Activated CD8-positive, alpha-beta memory T cell treated with anti-CD3 and anti-CD28 coated beads for 4 hours (primary cell): ENCODE data around the gene AMIGO1.
"Not testable (repeated sequence)": the region's sequence is repeated elsewhere in the genome, so short reads cannot be mapped to it uniquely, and the experiment has no call there.

Source experiments
- DNase-seq, 2 donors: peaks; one replicate each; pipeline ENCODE4 v3.0.0-alpha.2; 2020; ENCODE audit warnings: low read depth in 2 of 2

AMIGO1 gene

DNA sequence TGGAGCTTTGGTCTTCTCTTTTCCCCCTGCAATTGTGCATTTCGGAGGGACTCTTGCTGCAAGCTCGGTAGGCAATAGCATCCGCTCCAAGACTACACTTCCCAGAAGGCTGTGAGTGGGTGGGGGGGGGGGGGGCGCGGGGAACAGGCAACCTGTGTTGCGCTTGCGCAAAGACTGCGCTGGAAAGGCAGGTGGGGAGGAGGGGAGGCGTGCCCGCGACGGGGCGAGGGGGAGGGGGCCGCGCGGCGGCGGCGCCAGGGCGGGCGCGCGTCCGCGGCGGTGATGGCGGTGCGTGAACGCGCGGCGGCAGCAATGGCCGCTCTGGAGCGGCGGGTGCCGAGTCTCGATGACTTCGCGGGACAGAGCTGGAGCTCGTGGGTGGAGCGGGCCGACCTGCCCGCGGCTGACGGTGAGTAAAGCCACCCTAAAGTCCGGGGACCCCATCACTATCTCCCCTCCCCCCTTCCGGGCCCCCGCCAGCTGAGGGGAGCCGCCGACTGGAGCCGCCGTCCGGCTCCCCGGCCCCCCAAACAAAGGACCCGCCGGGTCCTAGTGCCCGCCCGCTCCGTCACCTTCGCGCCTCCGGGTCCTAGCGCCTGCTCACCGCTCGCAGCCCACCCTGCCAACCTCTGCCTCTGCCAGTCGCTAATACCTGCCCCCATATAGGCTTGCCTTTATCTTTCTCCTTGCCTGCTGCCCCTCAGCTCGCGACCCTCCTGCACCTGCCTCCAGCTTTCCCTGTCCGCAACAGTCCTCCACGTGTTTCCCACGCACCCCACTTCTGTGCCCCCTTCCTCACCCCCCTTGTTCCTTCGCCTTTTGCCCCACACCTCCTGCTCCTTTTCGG lies 25.6 kb downstream of the AMIGO1 start, which contains the start of gene ATXN7L2:
ATXN7L2 (plus strand) TSS at position 234 of the 847 bp plus-strand sequence; CDS start at position 283, 49 bp downstream.
- peak; percentile 82 to 85 for DNase-seq

DNA sequence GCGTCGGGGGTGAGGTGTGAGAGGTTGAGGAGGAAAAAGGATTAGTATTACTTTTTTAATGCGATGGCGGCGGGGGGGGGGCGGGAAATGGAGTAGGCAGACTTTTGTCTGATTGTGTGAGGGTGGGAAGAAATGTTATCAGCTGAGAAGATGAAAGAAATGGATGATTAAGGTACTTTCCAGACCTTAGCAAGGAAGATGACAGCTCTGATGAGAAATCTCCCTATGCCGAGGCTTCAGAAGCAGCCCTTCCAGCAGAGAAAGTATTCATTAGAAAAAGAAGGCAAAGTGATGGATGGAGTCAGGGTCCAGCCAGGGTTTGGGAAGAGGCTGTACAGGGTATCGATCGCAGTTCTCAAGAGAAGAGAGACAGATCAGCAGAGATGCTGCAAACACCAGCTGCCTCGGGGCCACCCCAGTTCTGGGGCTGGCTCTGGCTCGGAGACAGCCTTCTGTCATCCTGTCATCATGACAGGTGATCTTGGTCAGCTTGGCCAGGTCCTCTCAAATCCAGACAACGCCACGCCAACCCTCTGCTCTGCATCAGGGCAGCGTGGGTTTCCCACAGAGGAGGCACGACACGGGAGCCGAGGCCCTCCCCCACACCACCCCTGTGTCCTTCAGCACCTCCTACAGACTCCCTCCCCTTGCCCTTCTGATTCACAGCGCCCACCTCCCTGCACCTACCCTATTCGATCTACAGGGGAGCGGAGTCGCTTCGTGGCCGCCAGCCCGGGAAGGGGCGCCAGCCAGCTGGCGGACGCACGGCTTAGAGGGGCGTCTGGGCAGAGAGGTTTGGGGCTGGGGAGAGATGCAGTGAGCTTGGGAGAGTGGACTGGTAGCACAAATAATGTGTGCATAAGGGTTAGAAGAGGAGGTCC lies 26.5 kb downstream of the AMIGO1 start:
- DNase-seq, result no peak

DNA sequence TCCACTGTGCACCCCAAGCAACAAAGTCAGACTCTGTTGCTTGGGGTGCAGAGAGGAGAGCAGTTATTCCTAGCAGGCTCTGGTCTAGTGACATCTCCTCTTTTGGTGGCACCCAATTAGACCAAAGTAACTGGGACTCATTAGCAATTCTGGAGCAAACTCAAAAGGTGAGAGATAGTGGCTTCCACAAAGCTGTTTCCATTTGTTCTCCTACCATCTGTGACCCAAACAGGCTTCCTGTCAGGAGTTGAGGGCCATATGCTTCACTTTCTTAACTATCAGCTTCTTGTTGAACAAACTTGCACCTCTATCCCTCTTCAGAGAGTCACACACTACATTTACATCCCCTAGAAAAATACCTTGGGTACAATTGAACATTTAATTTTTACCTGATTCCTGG lies 27.3 kb downstream of the AMIGO1 start:
- no peak for DNase-seq

DNA sequence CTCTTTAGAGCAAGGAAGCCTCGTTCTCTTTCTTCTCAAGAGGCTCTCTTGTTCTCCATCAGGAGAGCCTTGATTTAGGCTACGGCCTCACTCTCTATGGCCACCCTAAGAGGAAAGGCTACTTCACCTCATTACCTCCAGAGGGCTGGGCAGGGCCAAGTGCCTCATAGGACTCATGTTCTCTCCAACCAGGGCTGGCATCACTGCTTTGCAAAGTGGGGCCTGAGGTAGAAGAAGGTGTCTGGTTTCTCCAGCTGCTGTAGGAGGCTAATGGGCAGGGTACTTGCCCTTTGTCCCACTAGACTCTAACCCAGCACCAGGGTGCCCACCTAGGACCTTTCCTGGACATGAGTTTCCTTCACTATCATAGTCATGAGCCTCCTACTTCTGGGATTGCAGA lies 27.9 kb downstream of the AMIGO1 start:
- no peak for DNase-seq

DNA sequence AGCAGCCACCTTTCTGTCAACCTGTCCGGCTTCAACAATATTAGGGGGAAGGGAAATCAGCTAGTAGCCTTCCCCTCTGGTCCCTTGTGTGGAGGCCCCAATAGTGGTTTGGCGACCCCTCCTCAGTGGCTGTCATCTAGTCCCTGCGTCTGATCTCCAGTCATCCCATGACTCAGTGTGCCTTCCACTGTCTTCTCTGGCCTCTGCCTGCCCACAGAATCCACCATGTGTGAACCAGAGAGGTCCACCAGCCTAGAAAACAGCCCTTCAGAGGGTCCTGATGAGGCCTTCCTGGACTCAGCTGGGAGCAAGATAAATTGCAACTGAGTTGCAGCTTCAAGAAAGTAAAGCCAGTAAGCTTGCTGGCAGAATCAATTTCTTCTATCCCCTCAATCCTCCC lies 29.6 kb downstream of the AMIGO1 start:
- no peak for DNase-seq

DNA sequence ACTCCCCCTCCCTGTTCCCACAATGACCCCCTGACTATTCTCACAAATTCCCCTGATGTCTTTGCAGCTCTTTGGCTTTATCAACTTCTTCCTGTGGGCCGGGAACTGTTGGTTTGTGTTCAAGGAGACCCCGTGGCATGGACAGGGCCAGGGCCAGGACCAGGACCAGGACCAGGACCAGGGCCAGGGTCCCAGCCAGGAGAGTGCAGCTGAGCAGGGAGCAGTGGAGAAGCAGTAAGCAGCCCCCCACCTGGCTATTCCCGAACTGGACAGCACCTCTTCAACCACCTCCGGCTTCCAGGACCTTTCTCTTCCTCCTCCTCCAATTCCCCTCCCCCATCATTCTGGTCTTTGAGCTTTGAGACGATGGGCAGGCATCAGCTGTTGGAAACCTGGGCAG lies 30.2 kb downstream of the AMIGO1 start:
- DNase-seq, result no peak

DNA sequence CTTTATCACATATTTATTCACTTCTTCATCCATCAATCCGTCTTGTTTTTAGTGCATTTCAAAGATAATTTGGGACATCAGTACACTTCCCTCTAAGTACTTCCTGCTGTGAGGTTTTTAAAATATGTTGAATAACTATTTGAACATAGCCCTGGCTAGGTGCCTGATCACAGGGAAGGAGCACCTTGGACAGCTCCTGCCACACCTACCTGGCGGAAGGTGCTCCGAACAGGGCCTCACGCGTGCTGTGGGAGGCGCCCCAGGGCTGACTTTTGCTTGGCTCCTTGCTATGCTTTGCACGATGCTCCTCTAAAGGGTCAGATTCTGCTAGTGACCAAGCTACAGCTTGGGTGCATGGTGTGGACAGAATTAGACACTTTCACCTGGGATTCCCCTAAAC lies 30.7 kb downstream of the AMIGO1 start:
- no peak for DNase-seq

DNA sequence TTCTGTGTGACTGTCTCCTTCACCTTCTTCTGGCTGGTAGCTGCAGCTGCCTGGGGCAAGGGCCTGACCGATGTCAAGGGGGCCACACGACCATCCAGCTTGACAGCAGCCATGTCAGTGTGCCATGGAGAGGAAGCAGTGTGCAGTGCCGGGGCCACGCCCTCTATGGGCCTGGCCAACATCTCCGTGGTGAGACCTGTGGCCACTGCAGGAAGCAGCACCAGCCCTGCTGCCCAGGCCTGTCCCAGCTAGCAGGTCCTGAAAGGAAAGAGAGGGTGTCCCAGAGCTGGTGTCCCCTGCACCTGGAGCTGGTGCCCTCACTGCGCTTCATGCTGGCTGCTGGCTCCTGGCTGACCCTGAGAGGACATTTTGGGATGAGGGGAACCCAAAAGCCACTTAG lies 31.7 kb downstream of the AMIGO1 start:
- no peak for DNase-seq

DNA sequence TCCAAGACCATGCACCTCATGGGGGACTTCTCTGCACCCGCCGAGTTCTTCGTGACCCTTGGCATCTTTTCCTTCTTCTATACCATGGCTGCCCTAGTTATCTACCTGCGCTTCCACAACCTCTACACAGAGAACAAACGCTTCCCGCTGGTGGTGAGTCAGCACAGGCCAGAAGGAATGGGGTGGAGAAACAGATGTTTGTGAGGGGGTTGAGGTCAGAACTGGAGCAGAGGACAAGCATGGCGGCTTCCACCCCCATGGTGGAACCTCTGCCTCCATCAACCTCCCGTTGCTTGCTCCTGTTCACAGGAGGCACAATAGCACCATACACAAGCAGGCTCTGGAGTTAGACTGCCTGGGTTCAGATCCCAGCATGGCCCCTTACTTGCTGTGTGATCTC lies 32.7 kb downstream of the AMIGO1 start:
- no peak for DNase-seq

DNA sequence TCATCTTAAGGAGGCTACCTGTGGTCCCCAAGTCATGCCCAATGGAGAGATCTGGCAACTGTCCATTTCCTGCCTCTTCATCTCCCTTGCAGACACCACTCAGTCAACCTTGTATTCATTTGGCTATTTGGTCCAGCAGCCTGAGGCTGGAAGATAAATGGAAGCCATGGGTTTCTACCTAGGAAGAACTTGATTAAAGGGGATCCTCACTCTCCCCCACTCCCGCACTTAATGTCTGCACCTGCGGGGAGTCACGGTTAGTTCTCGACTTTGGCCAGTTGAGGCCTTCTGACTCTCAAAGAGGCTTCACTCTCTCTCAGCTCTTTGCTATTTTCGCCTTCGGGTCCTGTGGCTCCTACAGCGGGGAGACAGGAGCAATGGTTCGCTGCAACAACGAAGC lies 34.3 kb downstream of the AMIGO1 start:
- no peak for DNase-seq

DNA sequence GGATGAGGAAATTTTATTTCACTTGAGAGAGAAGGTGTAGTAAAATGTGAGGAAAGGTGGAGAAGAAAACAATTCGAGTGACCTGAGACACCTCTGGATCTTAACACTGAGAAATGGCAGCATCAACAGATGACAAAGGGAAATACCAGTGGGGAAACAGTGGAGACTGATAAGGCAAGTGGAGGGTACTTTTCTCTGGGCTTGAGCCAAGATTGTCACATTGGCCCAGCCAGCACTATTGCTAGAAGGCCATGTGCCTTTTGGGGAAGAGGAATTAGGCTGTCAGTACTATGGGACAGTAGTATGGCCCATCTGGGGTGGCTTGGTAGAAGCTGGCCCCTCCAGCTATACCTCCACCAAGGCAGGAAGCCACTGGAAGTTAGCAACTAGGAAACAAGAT lies 34.8 kb downstream of the AMIGO1 start:
- DNase-seq, result no peak

DNA sequence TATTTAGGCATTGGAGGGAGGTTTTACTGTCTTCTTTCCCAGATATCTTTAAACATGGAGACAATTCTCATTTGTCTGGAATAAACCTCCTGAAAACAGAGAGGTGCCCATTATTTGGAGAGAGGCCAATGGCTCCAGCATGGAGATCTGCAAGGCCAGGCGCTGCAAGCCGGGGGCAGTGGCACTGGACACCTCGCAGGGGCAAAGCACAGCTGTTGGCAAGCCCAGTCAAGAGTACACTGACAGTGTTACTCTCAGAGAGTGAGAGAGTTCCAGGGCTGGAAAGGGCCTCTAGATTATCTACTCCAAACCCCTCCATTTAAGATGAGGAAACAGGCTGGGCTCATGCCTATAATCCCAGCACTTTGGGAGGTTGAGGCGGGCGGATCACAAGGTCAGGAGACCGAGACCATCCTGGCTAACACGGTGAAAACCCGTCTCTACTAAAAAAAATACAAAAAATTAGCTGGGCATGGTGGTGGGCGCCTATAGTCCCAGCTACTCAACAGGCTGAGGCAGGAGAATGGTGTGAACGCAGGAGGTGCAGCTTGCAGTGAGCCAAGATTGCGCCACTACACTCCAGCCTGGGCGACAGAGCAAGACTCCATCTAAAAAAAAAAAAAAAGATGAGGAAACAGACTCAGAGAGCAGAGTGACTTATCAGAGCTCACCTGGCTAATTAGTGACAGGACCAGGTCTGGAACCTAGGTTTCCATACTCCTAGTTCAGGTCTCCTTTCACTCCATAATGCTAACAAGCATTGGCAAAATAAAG lies 36.1 kb downstream of the AMIGO1 start:
- not testable (repeated sequence) for DNase-seq

DNA sequence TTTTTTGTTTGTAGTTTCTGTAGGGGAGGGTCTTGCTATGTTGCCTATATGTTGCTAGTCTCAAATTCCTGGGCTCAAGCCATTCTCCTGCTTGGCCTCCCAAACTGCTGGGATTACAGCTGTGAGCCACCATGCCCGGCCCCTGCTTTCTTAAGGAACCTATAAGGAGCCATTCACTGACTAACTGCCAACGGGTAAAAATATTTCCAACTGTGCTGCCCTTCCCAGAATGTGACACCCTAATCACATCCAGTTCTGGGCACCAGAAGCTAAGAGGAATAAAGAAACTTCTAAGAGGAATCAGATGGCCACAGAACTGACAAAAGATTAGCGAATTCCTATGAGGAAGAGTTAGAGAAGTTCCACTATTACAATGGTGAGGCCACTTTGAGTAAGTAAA lies 36.7 kb downstream of the AMIGO1 start:
- DNase-seq, result no peak

DNA sequence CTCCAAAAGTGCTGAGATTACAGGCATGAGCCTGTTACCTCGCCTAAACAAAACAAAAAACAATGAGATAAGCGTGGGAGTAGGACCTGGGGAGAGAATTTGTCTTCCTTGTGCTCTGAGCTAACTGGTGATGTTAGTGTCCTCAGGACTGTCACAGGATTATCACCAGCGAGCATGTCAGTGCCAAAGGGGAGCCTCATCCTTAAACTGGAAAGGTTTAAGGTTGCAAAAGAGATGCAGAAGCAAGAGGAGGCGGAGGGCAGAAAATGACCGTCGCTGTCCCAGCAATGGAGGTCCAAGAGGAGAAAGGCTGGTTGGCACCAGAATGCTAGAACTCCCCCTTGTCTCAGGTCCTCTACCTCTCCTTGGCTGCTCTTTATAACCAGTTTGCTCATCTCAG lies 39.3 kb downstream of the AMIGO1 start:
- no peak for DNase-seq

DNA sequence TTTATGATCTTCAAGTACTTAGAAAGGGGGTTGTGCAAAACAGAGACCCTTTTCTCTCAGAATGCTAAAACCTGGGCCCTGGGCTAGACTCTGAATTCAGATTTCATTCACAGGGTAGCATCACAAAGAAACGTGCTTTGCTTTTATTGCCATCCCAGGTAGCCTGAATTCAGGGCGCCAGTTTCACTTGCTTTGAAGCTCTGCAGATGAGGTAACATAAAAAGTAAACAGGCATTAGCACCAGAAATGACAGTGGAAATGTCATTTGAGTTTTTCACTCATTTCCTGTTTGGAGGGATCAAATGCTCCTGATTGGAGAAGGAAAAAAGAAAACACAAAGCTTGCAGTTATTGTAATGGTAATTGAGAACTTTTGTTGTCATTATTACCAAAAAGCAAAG lies 40.6 kb downstream of the AMIGO1 start:
- DNase-seq, result no peak

DNA sequence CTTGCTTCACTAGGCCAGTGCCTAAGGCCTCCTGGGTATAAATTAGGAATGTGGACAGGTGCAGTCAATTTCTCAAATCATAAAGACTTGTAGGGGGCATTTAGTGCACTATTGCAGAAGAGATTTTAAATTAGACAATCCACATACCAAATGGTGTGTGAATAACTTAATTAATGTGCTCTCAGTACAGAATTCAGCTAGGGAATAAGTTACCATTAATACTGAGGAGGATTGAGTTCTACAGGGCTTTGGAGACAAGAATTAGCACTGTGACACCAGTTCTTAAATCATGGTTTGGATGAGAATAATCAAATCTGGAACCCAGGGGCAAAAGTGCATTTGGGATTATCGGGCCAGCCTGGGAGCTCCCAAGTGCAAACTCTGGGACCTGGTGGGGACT lies 41.5 kb downstream of the AMIGO1 start:
- DNase-seq, result no peak

DNA sequence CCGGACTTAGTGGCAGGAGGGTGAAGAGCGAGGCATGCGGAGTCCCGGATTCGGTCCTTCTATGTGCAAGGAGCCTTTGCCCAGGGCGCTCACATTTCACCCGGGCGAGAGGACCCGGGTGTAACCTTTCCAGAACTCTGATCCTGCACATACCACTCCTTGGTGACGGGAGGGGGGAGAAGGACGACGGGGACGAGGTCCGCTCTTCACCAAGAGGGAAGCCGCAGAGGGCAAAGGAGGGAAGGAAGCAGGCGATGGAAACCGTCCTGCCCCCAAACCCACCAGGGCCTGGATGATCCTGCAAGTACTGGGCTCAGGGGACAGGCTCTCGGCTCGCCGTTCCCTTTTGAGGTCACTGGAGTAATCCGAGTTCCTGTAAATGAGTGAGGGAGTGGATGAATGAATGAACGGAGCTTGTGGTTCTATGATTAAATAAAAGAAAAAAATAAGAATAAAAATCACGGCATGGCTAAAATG lies 42.2 kb downstream of the AMIGO1 start:
- no peak for DNase-seq

DNA sequence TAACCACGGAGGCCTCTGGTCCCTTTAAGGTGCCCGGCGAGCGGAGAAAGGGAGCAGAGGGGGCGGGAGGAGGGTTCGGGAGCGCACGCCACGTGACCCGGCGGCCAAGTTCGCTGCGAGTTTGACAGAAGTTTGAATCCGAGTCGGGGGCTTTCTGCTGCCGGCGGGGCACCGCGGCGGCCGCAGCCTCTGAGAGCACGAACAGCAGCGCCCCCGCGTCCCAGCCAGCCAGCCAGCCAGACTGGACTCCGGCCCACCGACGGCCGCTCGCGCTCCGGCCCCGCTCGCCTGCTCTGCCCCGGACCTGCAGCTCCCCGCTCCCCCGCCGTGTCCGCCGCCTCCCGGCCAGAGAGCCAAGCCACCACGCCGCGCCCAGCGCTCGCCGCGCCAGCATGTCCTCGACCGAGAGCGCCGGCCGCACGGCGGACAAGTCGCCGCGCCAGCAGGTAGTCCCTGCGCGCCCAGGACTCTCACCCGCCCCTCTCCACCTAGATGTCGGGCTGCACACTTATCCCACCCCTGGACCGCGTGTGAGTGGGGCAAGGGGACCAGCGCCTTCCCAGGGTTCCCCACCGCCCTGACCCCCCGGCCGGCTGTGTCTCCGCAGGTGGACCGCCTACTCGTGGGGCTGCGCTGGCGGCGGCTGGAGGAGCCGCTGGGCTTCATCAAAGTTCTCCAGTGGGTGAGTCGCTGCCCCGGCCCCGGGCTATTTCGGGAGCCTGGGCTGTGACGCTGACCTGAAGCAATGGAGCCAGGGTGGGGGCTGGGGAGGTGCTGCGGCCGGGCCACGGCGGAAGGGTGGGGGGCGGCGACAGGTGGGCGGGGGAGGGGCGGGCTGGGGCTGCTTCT lies 42.9 kb downstream of the AMIGO1 start, which contains the start of gene SYPL2:
SYPL2 (plus strand) TSS at position 95 of the 849 bp plus-strand sequence; CDS start at position 393, 298 bp downstream.
- no peak for DNase-seq

DNA sequence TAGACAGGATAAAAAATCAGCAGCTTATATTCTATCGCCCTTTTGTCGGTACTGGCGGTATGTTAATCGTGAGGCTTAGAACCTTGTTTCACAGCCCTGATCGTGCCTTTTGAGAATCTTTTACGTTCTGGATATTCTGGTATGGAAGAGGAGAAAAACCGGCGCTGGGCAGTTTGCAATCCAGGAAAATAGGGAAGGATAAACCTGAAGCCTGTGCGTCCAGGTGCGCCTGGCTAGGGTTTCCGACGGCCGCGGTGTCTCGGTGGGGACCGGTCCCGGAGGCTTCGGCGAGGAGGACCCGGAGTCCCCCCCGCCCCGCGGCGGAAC lies 43.4 kb downstream of the AMIGO1 start:
- DNase-seq, result no peak

DNA sequence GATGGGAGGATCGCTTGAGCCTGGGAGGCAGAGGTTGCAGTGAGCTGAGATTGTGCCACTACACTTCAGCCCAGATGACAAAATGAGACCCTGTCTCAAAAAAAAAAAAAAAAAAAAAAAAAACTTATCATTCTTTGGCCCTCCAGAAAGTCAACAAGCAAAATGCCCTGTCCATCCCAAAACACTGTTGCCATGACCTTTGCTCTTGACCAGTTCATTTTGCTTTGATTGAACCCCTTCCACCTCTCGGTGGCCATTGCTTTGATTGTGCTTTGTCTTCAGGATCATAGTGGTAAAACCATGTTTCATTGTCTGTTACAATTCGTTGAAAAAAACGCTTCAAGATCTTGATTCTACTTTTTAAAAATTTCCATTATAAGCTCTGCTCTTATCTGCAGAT lies 51.7 kb downstream of the AMIGO1 start:
- no peak for DNase-seq
